HG03521 (cell line): ENCODE measurements around the gene SMURF2.
"Not testable (repeated sequence)": the region's sequence is repeated elsewhere in the genome, so short reads cannot be mapped to it uniquely, and the experiment has no call there.

Experiments used
- ATAC-seq: cut with Tn5 transposase; IDR thresholded peaks from one replicate; pipeline ENCODE4 v1.9.1; 2021; ENCODE audit warnings: mild to moderate bottlenecking, moderate library complexity; ENCODE audit not compliant: unreplicated experiment

SMURF2 gene

GRCh38 chr17:64599187-64599676, 62.9 kb downstream of the SMURF2 start:
- peak; percentile 73 for ATAC-seq

DNA sequence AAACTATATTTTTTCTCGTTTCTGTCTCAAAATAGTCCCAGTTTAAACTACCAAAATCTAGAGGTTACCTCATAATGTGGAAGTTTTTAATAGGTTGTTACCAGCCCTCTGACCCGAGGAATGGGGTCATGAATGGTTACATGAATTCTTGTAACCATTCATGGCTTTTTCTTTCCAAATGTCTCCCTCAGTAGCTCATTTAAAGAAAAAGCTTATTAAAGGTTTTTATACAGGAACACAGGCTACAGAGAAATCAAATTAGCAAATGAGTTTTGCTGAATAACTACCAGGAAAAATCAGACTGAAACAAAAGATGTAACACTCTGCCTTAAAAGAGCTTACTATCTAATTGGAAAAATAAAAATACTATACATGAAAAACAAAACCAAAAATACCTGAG, 63.4 kb downstream of the SMURF2 start:
- ATAC-seq = no peak

DNA sequence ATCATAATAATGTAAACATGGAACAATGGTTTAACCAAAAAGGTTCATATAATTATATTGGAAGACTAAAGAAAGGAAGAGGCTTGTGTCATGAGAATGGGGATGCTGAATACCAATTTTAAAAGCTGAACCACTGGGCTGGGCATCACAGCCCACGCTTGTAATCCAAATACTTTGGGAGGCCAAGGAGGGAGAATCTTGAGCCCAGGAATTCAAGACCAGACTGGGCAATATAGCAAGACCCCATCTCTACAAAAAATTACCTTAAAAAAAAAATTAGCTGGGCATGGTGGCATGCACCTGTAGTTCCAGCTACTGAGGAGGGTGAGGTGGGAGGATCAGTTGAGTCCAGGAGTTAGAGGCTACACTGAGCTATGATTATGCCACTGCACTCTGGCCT, 65.1 kb downstream of the SMURF2 start:
- no peak for ATAC-seq

- ATAC-seq = no peak
Observed at GRCh38 chr17:64596439-64596838, 65.7 kb downstream of the SMURF2 start.

DNA sequence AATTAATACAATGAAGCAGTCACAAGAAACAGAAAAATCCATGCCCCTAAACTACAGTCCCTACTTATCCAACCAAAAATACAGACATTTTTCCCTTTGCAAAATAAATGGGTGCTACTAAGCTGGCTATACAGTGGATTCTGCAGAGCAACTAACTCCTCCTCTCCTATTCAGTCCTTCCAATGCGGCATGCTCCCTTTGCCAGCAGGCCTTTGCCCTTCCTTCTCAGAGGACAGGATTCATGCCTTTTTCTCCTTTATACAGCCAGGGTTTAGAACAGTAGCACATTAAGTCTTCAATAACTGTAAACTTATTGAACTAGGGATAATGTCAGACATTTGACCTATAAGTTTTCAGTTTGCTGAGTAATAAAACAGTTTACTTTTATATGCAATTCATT, 70.2 kb downstream of the SMURF2 start:
- no peak for ATAC-seq

- no peak for ATAC-seq
Observed at GRCh38 chr17:64585146-64585545, 77.0 kb downstream of the SMURF2 start.

GRCh38 chr17:64583038-64583437, 79.1 kb downstream of the SMURF2 start:
- ATAC-seq = no peak

GRCh38 chr17:64580384-64581315, 81.5 kb downstream of the SMURF2 start:
- ATAC-seq = no peak

- ATAC-seq = no peak
Observed at GRCh38 chr17:64579917-64580316, 82.2 kb downstream of the SMURF2 start.

DNA sequence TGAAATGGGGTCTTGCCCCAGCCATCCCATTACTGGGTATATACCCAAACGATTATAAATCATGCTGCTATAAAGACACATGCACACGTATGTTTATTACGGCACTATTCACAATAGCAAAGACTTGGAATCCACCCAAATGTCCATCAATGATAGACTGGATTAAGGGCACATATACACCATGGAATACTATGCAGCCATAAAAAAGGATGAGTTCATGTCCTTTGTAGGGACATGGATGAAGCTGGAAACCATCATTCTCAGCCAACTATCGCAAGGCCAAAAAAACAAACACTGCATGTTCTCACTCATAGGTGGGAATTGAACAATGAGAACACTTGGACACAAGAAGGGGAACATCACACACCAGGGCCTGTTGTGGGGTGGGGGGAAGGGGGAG, 85.1 kb downstream of the SMURF2 start:
- not testable (repeated sequence) for ATAC-seq

DNA sequence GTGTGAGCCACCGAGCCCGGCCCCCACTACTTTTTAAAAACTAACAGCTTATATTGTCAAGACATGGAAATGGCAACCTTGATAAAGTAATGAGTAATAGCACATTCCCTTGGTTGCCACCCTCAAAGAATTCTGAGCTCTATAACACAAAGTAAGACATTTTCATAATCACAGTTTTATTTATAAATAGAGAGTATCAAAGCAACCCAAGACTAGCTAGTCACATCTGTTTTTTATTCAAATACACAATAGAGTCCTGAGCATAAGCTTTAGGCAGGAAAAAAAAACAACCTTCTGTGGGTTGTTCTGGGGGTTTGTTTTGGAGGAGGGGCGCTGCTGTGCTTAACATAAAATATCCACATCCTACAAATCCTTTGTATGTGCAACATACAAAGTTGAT, 86.7 kb downstream of the SMURF2 start:
- ATAC-seq = no peak

GRCh38 chr17:64574646-64575045, 87.5 kb downstream of the SMURF2 start:
- ATAC-seq = no peak

GRCh38 chr17:64573214-64573613, 88.9 kb downstream of the SMURF2 start:
- no peak for ATAC-seq

- no peak for ATAC-seq
Observed at GRCh38 chr17:64572682-64573154, 89.4 kb downstream of the SMURF2 start.

- ATAC-seq = no peak
Observed at GRCh38 chr17:64571746-64572145, 90.4 kb downstream of the SMURF2 start.

DNA sequence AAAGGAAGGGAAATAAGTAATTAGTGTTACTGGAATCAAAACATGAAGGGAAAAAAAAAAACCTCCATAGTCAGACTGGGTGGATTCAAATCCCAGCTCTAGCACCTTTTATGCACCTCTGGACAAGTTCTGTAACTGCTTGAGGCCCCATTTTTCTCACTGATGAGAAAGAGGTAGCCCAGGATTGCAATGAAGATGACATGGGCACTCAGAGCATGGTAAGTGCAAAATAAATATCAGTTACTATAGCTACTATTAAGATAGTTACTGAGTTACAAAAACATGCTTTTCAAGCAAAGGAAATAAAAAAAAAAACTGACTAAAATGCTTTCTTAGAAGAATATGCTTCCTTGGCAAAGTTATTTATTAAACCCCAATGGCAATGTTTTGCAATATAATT, 96.5 kb downstream of the SMURF2 start:
- ATAC-seq = no peak

GRCh38 chr17:64564098-64564497, 98.0 kb downstream of the SMURF2 start:
- ATAC-seq = no peak

GRCh38 chr17:64555281-64555680, 106.8 kb downstream of the SMURF2 start:
- ATAC-seq = no peak

DNA sequence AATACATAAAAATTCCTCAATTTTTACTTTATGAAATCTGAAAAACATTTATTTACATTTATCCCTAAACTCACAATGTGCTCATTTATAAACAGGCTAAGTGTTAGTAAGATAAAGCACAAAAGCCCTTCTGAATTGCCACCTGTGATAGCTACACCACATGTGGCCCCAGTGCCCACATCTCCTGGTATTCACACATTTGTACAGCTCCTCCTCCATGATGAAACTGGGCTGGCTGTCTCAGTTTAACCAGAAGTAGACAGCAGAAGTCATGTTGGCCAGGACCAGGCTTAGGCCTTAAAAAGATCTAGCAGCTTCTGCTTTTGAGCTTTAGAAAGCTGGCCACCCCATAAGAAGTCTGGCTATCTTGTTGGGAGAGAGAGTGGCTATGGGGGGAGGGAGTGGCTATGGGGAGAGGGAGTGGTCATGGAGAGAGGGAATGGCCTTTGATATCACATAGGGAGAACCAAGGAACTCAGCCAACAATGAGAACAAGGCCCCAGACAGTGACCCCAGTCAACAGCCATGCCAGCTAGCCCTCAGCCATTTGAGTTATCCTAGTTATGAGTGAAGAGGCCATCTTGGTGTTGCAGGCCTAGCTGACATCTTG, 108.0 kb downstream of the SMURF2 start:
- ATAC-seq = no peak

GRCh38 chr17:64551461-64551860, 110.6 kb downstream of the SMURF2 start:
- ATAC-seq = no peak

- no peak for ATAC-seq
Observed at GRCh38 chr17:64547319-64547718, 114.8 kb downstream of the SMURF2 start.

GRCh38 chr17:64546716-64547115, 115.4 kb downstream of the SMURF2 start:
- ATAC-seq = no peak
